ENCODE measurements around the gene ZDHHC5. TPM values are rescaled to one million over a fixed set of nuclear protein-coding genes. Genes with fewer than 3 reads are reported as not detected.
A peak's percentile ranks its signal among the peaks of the same experiment; 100 is the strongest.

The ZDHHC5 gene
- total RNA-seq, 2 donors from 2014 or later = 46.0 to 53.3 TPM

GRCh38 chr11:57644748-57645688 is 22.9 kb upstream of the ZDHHC5 start:
- Histone ChIP-seq H3K27ac (peak overlapping the region in 1 of 2 donors; percentile 13), H3K4me3 (peak overlapping the region; percentile 34), H3K27me3 (replicated peaks; ENCODE audit: insufficient read depth) (no peaks in the 10 kb centered on the region), H3K9me3 (no peaks in the 10 kb centered on the region), H3K36me3 (no peaks in the 10 kb centered on the region), H3K4me1 (ENCODE audit: control insufficient read depth in 1 of 2, low read depth in 2 of 2) (peaks cover 19 to 60% of the 10 kb centered on the region in 2 donors)
- peak; percentile 94 for TF ChIP-seq CTCF (IDR thresholded peaks at IDR 0.05)
- ATAC-seq (ENCODE audit: insufficient number of reproducible peaks, low FRiP score, low read depth) (no peak), DNase-seq (ENCODE audit: low spot score) (peak; percentile 71)

- H3K4me1 ChIP-seq (ENCODE audit: control insufficient read depth in 1 of 2, low read depth in 2 of 2) = peaks cover 19 to 59% of the 10 kb centered on the region in 2 donors
- no peak for TF ChIP-seq CTCF (IDR thresholded peaks at IDR 0.05)
- ATAC-seq (ENCODE audit: insufficient number of reproducible peaks, low FRiP score, low read depth) (no peak), DNase-seq (ENCODE audit: low spot score) (no peak)
- no peaks in the 10 kb centered on the region for H3K27me3 ChIP-seq (replicated peaks; ENCODE audit: insufficient read depth)
- H3K4me3 ChIP-seq = no peak overlapping the region
- no peaks in the 10 kb centered on the region for H3K36me3 ChIP-seq
- H3K9me3 ChIP-seq = no peaks in the 10 kb centered on the region
- no peak overlapping the region for H3K27ac ChIP-seq
Observed at GRCh38 chr11:57645689-57646085, 22.2 kb upstream of the ZDHHC5 start.

- H3K4me3 ChIP-seq = no peak overlapping the region
- no peaks in the 10 kb centered on the region for H3K27me3 ChIP-seq (replicated peaks; ENCODE audit: insufficient read depth)
- H3K36me3 ChIP-seq = no peaks in the 10 kb centered on the region
- ATAC-seq (ENCODE audit: insufficient number of reproducible peaks, low FRiP score, low read depth) (no peak), DNase-seq (ENCODE audit: low spot score) (no peak)
- peaks cover 19 to 57% of the 10 kb centered on the region in 2 donors for H3K4me1 ChIP-seq (ENCODE audit: control insufficient read depth in 1 of 2, low read depth in 2 of 2)
- H3K27ac ChIP-seq = no peak overlapping the region
- no peaks in the 10 kb centered on the region for H3K9me3 ChIP-seq
- no peak for TF ChIP-seq CTCF (IDR thresholded peaks at IDR 0.05)
Observed at GRCh38 chr11:57646194-57646798, 21.6 kb upstream of the ZDHHC5 start.

GRCh38 chr11:57646799-57647303 is 21.1 kb upstream of the ZDHHC5 start:
- DNase-seq (ENCODE audit: low spot score) = no peak
- no peak for TF ChIP-seq CTCF (IDR thresholded peaks at IDR 0.05)
- H3K4me1 ChIP-seq (ENCODE audit: control insufficient read depth in 1 of 2, low read depth in 2 of 2) = peaks cover 19 to 57% of the 10 kb centered on the region in 2 donors
- no peak overlapping the region for H3K27ac ChIP-seq
- no peak for ATAC-seq (ENCODE audit: insufficient number of reproducible peaks, low FRiP score, low read depth)
- H3K36me3 ChIP-seq = no peaks in the 10 kb centered on the region
- H3K27me3 ChIP-seq (replicated peaks; ENCODE audit: insufficient read depth) = no peaks in the 10 kb centered on the region
- H3K4me3 ChIP-seq = no peak overlapping the region
- H3K9me3 ChIP-seq = no peaks in the 10 kb centered on the region

GRCh38 chr11:57647372-57647771 is 20.5 kb upstream of the ZDHHC5 start:
- no peaks in the 10 kb centered on the region for H3K27me3 ChIP-seq (replicated peaks; ENCODE audit: insufficient read depth)
- H3K36me3 ChIP-seq = no peaks in the 10 kb centered on the region
- no peak overlapping the region for H3K27ac ChIP-seq
- DNase-seq (ENCODE audit: low spot score) (no peak), ATAC-seq (ENCODE audit: insufficient number of reproducible peaks, low FRiP score, low read depth) (no peak)
- no peak for TF ChIP-seq CTCF (IDR thresholded peaks at IDR 0.05)
- no peak overlapping the region for H3K4me3 ChIP-seq
- peaks cover 19 to 57% of the 10 kb centered on the region in 2 donors for H3K4me1 ChIP-seq (ENCODE audit: control insufficient read depth in 1 of 2, low read depth in 2 of 2)
- no peaks in the 10 kb centered on the region for H3K9me3 ChIP-seq
